HG03175 (cell line): ENCODE data around the gene MRPL21.
"Not testable (repeated sequence)": the region's sequence is repeated elsewhere in the genome, so short reads cannot be mapped to it uniquely, and the experiment has no call there.

Experiments
- ATAC-seq: cut with Tn5 transposase; IDR thresholded peaks from one replicate; pipeline ENCODE4 v1.9.1; 2021; ENCODE audit warnings: mild to moderate bottlenecking, moderate library complexity; ENCODE audit not compliant: unreplicated experiment

MRPL21 gene

GRCh38 chr11:68872216-68873003, 31.2 kb downstream of the MRPL21 start:
- ATAC-seq, result no peak

GRCh38 chr11:68870470-68870869, 33.2 kb downstream of the MRPL21 start:
- no peak for ATAC-seq

DNA sequence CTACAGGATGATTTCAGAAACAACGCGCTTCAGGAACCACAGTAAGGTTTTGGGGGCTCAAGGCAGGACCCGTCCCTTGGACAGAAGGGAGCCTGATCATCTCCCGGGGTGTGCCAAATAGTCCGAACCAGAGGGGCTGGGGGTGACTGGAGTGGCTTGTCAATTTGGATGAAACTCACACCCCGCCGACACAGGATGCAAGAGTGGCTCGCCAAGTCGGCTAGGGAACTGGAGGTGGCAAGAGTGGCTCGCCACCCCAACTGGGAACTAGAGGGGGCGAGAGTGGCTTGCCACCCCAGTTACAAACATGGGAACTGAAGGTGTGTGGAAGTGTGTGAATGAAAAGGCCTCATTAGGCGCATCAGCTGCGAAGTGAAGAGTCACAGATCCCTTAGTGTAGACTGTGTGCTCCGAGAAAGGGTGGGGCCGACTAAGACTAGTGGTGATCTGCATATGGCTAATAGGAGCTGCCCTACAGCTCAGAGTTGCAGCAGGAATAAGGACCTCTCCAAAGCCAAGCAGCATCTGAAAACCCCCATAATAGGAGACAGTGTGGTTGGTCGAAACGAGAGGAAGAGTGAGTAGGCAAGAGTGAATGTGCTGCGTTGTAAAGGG, 35.3 kb downstream of the MRPL21 start:
- no peak for ATAC-seq

GRCh38 chr11:68867066-68867465, 36.6 kb downstream of the MRPL21 start:
- no peak for ATAC-seq

GRCh38 chr11:68865241-68865640, 38.4 kb downstream of the MRPL21 start:
- no peak for ATAC-seq

DNA sequence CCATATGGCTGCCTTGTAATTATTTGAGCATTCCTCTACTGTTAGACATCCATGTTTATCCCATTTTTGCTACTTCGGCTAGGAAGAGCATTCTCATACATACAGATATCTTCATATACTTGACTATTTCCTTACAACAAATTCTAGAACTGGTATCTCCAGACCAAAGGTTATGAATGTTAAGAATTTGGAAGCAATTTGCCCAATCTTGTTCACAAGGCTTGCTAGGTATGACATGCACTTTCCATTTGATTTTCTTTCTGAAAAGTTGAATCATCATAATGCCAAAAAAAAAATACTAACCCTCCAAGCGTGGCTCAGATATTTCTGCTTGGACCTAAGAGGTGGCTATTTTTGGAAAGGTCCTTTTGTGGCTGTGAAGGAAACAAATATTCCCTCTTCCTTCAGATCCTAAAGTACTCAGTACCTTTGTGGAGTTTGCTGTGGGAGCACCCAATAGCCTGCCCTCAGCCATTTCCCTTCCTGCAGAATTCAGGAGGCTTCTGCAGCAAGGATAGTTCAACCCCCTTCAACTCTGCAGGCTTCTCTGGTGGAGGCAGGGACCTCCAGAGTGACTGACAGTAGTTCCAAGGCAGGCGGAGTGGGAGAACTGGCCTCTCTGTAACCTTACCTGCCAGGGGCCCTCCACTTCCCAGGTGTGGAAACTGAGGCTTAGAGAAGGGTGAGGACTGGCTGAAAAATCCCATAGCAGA, 39.9 kb downstream of the MRPL21 start:
- no peak for ATAC-seq

- no peak for ATAC-seq
These were observed 41.2 kb downstream of the MRPL21 start for GRCh38 chr11:68862421-68862820.

GRCh38 chr11:68859123-68859522, 44.5 kb downstream of the MRPL21 start:
- ATAC-seq, result no peak

DNA sequence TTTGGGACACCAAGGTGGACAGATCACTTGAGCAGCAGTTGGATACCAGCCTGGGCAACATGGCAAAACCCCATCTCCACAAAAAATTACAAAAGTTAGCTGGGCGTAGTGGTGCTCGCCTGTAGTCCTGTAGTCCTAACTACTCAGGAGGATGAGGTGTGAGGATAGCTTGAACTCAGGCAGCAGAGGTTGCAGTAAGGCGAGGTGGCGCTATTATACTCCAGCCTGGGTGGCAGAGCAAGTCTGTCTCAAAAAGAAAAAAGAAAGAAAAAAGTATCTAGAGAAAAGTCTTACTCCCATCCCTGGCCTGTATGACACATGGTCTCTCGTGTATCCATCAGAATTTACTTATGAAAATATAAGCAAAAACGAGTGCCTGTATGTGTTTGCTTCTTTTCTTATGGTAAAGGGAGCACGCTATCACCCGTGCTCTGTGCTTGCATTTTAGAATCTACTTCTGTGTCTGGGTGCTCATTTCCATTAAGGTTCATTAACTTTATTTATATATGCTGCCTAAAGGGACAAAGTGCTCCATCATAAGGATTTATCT, 46.5 kb downstream of the MRPL21 start:
- ATAC-seq, result no peak

- not testable (repeated sequence) for ATAC-seq
These were observed 47.1 kb downstream of the MRPL21 start for GRCh38 chr11:68856425-68857030.

DNA sequence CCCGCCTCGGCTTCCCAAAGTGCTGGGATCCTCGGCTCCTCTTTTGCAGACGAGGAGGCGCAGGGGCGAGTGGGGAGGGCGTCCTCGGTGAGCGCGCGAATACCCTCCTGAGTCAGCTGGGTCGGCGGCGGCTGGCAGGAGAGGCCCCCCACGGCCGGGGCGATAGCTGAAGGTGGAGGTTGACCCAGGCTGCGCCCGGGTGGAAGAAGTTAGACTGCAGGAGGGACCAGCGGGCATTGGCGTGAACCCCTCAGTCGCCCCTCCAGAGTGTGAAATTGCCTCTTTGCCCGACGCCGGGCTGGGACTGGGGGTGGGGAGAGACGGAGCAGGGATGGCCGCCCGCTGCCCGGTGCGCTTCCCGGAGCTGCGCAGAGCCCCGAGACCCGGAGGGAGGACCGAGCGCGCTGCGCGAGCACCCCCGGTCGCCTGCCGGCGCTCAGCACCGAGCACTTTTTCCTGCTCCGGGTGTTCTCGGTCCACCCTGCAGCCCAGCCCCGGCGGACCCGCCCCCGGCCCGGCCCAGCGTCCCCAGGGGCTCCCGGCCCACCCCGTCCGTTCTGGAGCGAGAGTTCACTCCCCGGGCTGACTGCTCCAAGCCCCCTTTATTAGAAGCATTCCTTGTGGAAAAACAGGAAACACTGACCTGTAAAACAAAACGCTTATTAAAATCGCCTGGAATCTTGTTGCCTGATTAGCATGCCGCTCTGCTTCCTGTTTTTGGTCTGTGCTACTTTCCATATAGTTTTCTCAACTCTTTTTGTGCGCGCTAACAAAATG, 48.2 kb downstream of the MRPL21 start:
- no peak for ATAC-seq

GRCh38 chr11:68854273-68854958, 49.2 kb downstream of the MRPL21 start:
- no peak for ATAC-seq

DNA sequence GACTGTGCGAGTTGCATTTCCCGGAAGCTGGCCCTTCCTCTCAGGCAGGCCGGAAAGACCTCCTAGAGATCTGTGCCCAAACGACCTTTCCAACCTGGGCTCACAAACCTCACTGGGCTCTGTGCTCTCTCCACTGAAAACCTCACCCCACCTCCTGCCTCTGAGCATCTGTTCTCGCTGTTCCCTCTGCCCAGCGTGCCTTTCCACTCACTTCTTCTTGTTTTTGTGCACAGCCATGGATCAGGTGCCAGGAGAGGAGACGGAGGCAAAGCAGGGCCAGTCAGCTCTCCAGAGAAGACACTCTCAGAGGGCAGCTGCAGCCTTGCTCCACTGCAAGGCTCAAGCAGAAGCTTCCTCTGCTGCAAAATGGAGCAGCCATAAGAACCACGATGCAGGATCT, 51.0 kb downstream of the MRPL21 start:
- ATAC-seq, result no peak

- no peak for ATAC-seq
These were observed 55.2 kb downstream of the MRPL21 start for GRCh38 chr11:68848429-68848828.

DNA sequence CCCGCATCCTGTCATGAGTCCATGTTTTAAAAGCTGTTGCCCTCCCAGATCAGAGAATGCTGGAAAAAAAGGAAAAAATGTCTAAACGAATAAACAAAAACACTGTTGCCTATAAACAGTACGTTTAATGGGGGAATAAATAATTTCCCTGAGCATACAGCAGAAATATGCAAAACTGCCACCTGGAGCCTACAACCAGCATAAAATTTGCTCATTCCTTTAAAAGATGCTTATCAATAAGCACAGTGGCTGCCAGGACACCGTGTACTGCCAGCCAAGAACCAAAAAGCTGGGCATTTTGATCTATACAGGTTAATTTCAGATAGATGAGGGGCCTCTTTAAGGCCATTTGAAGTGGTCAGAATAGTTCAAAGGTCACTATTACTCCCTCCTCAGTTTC, 56.2 kb downstream of the MRPL21 start:
- ATAC-seq, result no peak

- no peak for ATAC-seq
These were observed 58.2 kb downstream of the MRPL21 start for GRCh38 chr11:68845351-68846002.

DNA sequence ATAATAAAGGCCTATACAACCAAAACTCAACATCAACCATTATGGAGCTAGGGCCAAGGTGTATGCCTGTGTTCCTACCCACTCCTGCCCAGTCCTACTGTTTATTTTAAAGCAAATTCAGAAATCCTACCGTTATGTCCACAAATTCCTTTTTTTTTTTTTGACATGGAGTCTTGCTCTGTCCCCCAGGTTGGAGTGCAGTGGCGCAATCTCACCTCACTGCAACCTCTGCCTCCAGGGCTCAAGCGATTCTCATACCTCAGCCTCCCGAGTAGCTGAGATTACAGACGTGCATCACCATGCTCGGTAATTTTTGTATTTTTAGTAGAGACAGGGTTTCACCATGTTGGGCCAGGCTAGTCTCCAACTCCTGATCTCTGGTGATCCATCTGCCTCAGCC, 58.8 kb downstream of the MRPL21 start:
- ATAC-seq, result no peak

DNA sequence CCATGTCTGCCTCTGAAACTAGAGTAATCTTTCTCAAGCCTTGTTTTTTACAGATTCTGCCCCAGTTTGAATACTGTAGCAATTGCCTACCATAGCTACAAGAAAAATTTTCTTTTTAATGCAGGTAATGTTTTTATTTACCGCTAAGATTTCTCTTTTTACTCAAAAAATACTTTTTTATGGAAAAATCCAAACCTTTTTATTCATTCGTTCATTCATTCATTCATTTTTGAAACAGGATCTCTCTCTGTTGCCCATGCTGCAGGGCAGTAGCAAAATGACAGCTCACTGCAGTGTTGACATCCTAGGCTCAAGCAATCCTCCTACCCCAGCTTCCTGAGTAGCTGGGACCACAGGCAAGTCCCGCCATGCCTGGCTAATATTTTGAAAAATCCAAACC, 59.3 kb downstream of the MRPL21 start:
- ATAC-seq, result no peak

DNA sequence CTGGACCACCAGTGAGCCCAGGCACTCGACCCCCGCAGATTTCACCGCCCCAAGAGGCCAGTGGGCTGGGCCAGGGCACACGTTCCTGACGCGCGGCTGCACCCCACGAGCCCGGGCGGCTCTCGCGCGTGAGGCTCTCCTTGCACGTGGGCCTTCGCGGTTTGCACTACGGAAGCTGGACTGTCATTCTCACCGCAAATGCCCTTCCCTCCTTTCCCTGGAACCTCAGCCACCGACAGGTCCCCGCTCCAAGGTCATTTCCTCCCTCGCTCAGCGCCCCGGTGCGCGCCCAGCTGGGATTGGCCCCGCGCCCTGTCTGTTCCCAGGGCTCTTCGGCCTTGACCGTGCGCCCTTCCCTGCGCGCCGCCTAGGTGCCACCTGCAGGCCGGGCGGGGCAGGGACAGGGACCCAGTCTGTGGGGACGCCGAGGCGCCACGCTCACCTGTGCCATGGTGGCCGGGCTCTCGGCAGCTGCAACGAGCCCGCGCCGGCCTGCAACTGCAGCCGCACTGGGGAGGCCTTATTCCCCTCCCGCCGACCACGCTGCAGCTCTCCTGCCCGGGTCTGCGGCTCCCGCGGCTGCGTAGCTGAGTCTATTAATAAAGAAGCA, 59.8 kb downstream of the MRPL21 start:
- ATAC-seq, result peak; percentile 47
